ENCODE results near the gene DR1.

DNA sequence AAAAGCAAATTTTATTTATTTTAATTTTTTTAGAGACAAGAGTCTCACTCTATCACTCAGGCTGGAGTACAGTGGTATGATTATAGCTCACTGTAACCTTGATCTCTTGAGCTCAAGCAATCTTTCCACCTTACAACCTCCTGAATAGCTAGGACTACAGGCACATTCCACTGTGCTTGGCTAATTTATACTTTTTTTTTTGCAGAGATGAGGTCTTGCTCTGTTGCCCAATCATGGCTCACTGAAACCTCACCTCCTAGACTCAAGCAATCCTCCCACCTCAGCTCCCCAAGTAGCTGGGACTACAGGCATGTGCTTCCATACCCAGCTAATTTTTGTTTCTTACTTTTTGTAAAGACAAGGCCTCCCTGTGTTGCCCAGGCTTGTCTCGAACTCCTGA lies 49.5 kb downstream of the DR1 start:
- TF ChIP-seq, protein P1, sequence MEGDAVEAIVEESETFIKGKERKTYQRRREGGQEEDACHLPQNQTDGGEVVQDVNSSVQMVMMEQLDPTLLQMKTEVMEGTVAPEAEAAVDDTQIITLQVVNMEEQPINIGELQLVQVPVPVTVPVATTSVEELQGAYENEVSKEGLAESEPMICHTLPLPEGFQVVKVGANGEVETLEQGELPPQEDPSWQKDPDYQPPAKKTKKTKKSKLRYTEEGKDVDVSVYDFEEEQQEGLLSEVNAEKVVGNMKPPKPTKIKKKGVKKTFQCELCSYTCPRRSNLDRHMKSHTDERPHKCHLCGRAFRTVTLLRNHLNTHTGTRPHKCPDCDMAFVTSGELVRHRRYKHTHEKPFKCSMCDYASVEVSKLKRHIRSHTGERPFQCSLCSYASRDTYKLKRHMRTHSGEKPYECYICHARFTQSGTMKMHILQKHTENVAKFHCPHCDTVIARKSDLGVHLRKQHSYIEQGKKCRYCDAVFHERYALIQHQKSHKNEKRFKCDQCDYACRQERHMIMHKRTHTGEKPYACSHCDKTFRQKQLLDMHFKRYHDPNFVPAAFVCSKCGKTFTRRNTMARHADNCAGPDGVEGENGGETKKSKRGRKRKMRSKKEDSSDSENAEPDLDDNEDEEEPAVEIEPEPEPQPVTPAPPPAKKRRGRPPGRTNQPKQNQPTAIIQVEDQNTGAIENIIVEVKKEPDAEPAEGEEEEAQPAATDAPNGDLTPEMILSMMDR (IDR thresholded peaks at IDR 0.05; ENCODE audit: control extremely low read depth in 1 of 3, insufficient read depth in 1 of 3, low read depth in 1 of 3, low read length in 3 of 3): no peak
- TF ChIP-seq POLR2AphosphoS5 (IDR thresholded peaks at IDR 0.05; ENCODE audit: low read depth, low read length): no peak
- TF ChIP-seq MAX (IDR thresholded peaks at IDR 0.05): no peak
- no peak for TF ChIP-seq RNF2 (IDR thresholded peaks at IDR 0.05; ENCODE audit: borderline replicate concordance, low read depth, low read length, missing control alignments, poor library complexity, severe bottlenecking)
- no peak for TF ChIP-seq RAD21 (IDR thresholded peaks at IDR 0.05 in 1 of 2, conservative IDR thresholded peaks at IDR 0.05 in 1 of 2; ENCODE audit: low read depth in 2 of 2, low read length in 2 of 2)
- no peak for TF ChIP-seq CEBPB (IDR thresholded peaks at IDR 0.05; ENCODE audit: low read depth, low read length)
- TF ChIP-seq TBP (IDR thresholded peaks at IDR 0.05; ENCODE audit: low read depth, low read length): no peak
- no peak for TF ChIP-seq GABPA (IDR thresholded peaks at IDR 0.05; ENCODE audit: borderline replicate concordance, insufficient read depth, low read length)
- TF ChIP-seq CREB1 (IDR thresholded peaks at IDR 0.05): no peak
- TF ChIP-seq EZH2 (IDR thresholded peaks at IDR 0.05; ENCODE audit: low read depth, low read length, severe bottlenecking): no peak
- TF ChIP-seq SP1 (IDR thresholded peaks at IDR 0.05; ENCODE audit: low read depth, low read length): no peak
- TF ChIP-seq MAFK (IDR thresholded peaks at IDR 0.05; ENCODE audit: low read depth, low read length): no peak
